HepG2 (cell line): ENCODE data around the gene XPNPEP3.

Source experiments
- CREB1 ChIP-seq, 2 experiments: fragments of 450-650 bp in 1 of 2; IDR thresholded peaks; 2 replicates each; pipeline ENCODE4 v1.6.1; 2016 to 2017; ENCODE audit warnings: control low read depth in 1 of 2, mild to moderate bottlenecking in 1 of 2, missing compliant biosample characterization in 1 of 2, missing genetic modification characterization in 1 of 2
- HNRNPH1 ChIP-seq: fragments of 200-400 bp; formaldehyde crosslinking; optimal IDR thresholded peaks from 2 replicates; pipeline ENCODE3; 2017; ENCODE audit warnings: mild to moderate bottlenecking, low read depth, low read length
- MTA1 ChIP-seq: sonication (generic); formaldehyde crosslinking; IDR thresholded peaks from 2 replicates; pipeline ENCODE4 v1.4.0; 2020; ENCODE audit warnings: missing genetic modification reagents, mild to moderate bottlenecking, borderline replicate concordance
- NFE2L2 ChIP-seq: fragments of 150-350 bp; IDR thresholded peaks from 2 replicates; pipeline ENCODE4 v1.6.1; 2014; ENCODE audit warnings: low read length
- ZSCAN31 ChIP-seq: sonication (generic); formaldehyde crosslinking; IDR thresholded peaks from 2 replicates; pipeline ENCODE4 v1.5.0; 2020; ENCODE audit warnings: low read depth, mild to moderate bottlenecking, missing genetic modification reagents
- TF ChIP-seq, protein P1 (sequence below): sonication (generic); formaldehyde crosslinking; IDR thresholded peaks from 2 replicates; pipeline ENCODE4 v1.4.0; 2020; ENCODE audit warnings: mild to moderate bottlenecking, missing genetic modification reagents, borderline replicate concordance

DNA sequence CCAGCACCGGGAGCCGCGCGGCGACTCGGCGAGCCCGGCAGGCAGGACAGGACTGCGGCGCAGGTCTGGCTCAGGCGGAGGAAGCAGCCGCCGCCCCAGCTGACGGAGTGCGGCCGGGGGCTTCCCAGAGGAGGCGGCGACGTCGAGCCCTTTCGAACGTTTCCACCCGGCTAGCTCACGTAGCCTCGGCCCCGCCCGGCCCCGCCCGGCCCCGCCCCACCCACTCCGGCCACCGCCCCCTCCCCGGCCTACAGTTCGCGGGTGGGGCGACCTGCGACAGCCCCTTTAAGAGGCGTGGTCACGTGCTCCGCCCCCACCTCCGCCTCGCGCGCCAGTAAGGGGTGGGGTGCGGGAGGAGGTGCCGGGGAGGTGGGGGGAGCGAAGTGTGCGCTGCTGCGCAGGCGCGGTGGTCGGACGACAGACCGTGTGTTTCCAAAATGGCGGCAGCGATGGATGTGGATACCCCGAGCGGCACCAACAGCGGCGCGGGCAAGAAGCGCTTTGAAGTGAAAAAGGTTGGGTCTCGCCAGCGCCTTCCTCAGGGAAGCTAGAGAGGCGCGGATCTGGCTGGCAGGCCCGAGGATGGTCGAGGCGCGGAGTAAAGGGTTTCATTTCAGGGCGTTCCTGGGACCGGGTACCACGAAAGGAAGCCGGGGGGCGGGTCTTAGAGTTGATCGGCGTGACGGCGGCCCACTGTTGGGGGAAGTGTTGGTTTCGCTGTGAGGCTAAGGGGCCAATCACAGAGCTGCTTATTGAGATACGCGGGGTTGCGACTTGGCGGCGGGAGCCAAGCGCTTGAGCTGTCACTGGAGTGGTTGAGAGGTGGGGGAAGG is 94.2 kb downstream of the XPNPEP3 start, which contains the start of gene RBX1:
- TF ChIP-seq CREB1 (IDR thresholded peaks at IDR 0.05): peak; percentile 75
- peak; percentile 87 for TF ChIP-seq CREB1 (CRISPR knock-in tag; IDR thresholded peaks at IDR 0.05)
- no peak for TF ChIP-seq NFE2L2
- TF ChIP-seq MTA1 (CRISPR knock-in tag): no peak; the same call in 1 of the 2 replicates
- TF ChIP-seq HNRNPH1: no peak
- TF ChIP-seq, protein P1, sequence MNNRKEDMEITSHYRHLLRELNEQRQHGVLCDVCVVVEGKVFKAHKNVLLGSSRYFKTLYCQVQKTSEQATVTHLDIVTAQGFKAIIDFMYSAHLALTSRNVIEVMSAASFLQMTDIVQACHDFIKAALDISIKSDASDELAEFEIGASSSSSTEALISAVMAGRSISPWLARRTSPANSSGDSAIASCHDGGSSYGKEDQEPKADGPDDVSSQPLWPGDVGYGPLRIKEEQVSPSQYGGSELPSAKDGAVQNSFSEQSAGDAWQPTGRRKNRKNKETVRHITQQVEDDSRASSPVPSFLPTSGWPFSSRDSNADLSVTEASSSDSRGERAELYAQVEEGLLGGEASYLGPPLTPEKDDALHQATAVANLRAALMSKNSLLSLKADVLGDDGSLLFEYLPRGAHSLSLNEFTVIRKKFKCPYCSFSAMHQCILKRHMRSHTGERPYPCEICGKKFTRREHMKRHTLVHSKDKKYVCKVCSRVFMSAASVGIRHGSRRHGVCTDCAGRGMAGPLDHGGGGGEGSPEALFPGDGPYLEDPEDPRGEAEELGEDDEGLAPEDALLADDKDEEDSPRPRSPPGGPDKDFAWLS: no peak
- no peak; the same call in 1 of the 2 replicates for TF ChIP-seq ZSCAN31 (CRISPR knock-in tag)
